ENCODE data around the gene RAB3C.

The RAB3C gene

DNA sequence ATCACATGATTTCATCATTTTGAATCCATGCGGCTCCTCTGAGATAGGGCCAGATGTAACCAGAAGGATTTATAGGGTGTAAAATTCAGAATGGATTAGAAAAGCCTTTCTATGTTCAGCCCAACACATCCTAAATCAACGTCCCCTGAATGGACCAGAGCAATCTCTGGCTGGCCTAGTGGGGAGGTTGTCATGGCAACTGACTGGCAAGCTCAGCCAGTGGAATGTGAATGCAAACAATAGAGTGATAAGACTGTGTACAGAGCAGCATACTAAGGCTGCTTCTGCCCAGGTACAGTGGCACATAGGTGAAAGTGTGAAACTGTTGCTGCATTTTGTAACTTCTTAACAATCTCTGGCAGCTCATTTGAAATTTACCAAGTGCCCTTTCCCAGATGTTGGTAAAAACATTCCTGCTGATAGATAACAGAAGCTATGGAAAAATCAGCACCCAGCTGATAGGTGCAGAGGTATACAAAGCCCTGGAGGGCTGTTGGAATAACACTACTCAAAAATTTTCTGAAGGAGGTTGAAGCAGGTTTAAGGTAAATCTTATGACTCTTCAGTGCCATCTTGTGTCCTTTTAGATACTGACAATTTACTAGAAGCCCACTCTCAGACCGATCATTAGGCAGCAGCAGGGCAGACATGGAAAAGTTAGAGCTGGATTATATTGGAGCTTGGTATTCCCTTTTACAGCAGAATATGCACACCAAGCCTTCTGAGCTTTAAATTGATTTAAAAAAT, 267.2 kb downstream of the RAB3C start:
- H3K9me3 ChIP-seq, result no peaks in the 10 kb centered on the region
- TF ChIP-seq, protein P1, sequence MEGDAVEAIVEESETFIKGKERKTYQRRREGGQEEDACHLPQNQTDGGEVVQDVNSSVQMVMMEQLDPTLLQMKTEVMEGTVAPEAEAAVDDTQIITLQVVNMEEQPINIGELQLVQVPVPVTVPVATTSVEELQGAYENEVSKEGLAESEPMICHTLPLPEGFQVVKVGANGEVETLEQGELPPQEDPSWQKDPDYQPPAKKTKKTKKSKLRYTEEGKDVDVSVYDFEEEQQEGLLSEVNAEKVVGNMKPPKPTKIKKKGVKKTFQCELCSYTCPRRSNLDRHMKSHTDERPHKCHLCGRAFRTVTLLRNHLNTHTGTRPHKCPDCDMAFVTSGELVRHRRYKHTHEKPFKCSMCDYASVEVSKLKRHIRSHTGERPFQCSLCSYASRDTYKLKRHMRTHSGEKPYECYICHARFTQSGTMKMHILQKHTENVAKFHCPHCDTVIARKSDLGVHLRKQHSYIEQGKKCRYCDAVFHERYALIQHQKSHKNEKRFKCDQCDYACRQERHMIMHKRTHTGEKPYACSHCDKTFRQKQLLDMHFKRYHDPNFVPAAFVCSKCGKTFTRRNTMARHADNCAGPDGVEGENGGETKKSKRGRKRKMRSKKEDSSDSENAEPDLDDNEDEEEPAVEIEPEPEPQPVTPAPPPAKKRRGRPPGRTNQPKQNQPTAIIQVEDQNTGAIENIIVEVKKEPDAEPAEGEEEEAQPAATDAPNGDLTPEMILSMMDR (IDR thresholded peaks at IDR 0.05), result no peak
- peaks cover 1 to 3% of the 10 kb centered on the region in 2 experiments for H3K4me1 ChIP-seq (ENCODE audit: control insufficient read depth in 1 of 2, insufficient read depth in 1 of 2, low read depth in 1 of 2, low read length in 1 of 2)
- H3K27me3 ChIP-seq, result no peaks in the 10 kb centered on the region
- no peak overlapping the region for H3K4me3 ChIP-seq (ENCODE audit: low read depth in 1 of 2, low read length in 1 of 2)
- H3K36me3 ChIP-seq, result no peaks in the 10 kb centered on the region
- no peak overlapping the region for H3K27ac ChIP-seq

DNA sequence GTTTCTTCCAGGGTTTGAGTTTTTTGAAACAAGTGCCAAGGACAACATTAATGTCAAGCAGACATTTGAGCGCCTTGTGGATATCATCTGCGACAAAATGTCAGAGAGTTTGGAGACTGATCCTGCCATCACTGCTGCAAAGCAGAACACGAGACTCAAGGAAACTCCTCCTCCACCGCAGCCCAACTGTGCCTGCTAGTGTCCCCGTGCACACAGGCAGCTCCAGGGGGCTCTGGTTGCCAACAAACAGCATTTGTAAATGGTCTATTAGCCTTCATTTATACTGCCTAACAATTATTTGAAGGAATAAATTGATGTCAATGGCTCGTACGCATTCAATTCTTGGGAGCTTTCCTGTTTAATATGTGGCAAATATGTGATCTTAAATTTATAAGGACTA, 268.3 kb downstream of the RAB3C start:
- H3K27me3 ChIP-seq, result no peaks in the 10 kb centered on the region
- no peak overlapping the region for H3K4me3 ChIP-seq (ENCODE audit: low read depth in 1 of 2, low read length in 1 of 2)
- no peaks in the 10 kb centered on the region for H3K36me3 ChIP-seq
- H3K4me1 ChIP-seq (ENCODE audit: control insufficient read depth in 1 of 2, insufficient read depth in 1 of 2, low read depth in 1 of 2, low read length in 1 of 2), result no peaks in the 10 kb centered on the region
- no peak overlapping the region for H3K27ac ChIP-seq
- TF ChIP-seq, protein P1 (IDR thresholded peaks at IDR 0.05), result no peak
- no peaks in the 10 kb centered on the region for H3K9me3 ChIP-seq

DNA sequence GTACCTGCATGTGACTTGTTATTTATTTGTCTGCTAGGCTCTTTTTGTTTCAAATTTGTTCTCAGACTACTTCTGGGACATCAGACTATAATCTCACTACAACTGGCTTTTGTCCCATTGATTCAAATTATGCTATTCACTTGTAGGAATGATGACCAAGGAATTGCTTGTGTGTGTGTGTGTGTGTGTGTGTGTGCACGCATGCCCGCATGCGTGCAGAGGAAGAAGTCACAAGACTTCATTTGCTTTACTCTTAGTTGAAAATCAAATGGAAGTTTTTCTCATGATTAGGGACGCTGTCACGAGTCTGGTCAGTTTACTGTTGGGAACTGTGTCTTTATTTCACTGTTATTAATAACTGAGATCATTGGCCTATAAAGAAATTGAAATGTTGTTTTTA, 268.7 kb downstream of the RAB3C start:
- H3K4me3 ChIP-seq (ENCODE audit: low read depth in 1 of 2, low read length in 1 of 2), result no peak overlapping the region
- H3K9me3 ChIP-seq, result no peaks in the 10 kb centered on the region
- no peaks in the 10 kb centered on the region for H3K27me3 ChIP-seq
- no peaks in the 10 kb centered on the region for H3K36me3 ChIP-seq
- TF ChIP-seq, protein P1 (IDR thresholded peaks at IDR 0.05), result no peak
- H3K4me1 ChIP-seq (ENCODE audit: control insufficient read depth in 1 of 2, insufficient read depth in 1 of 2, low read depth in 1 of 2, low read length in 1 of 2), result no peaks in the 10 kb centered on the region
- H3K27ac ChIP-seq, result no peak overlapping the region

DNA sequence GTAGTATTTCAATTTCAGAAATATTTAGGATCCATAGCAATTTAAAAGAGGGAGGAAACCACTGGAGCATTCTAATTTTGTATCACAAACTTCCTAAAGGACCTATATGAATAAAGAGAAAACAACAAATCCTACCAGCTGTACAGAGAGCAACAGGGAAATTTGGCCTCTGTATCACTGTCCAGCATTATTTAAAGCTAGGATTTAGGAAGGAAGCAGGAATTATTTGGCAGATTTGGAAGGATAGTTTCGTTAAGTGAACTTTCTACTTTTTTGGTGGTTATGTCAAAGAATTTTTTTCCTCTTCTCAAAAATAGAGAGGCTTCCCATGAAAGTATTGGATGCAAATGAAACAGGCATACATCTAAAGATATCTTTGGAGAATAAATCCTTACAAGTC, 269.7 kb downstream of the RAB3C start:
- H3K4me3 ChIP-seq (ENCODE audit: low read depth in 1 of 2, low read length in 1 of 2), result no peak overlapping the region
- no peak overlapping the region for H3K27ac ChIP-seq
- H3K36me3 ChIP-seq, result no peaks in the 10 kb centered on the region
- TF ChIP-seq, protein P1 (IDR thresholded peaks at IDR 0.05), result no peak
- H3K9me3 ChIP-seq, result no peaks in the 10 kb centered on the region
- no peaks in the 10 kb centered on the region for H3K4me1 ChIP-seq (ENCODE audit: control insufficient read depth in 1 of 2, insufficient read depth in 1 of 2, low read depth in 1 of 2, low read length in 1 of 2)
- no peaks in the 10 kb centered on the region for H3K27me3 ChIP-seq

DNA sequence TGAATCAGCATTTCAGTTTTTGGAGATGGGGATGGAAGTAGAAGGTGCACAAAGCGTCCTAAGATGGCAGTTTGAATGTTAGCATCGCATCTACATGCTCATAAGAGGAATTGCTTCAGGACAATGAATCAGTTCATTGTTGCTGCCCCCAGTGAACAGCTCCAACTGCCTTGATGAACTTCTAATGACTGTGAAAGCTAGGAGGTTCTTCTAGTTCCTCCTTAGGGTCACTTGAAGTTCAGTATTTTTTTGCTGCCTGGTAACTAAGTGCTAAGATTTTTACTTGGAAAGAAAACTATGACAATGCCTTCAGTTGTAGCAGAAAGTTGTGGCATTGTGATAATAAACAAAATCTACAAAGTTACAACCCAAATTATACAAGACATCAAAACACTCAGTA, 271.6 kb downstream of the RAB3C start:
- Histone ChIP-seq H3K27ac (no peak overlapping the region), H3K4me3 (ENCODE audit: low read depth in 1 of 2, low read length in 1 of 2) (no peak overlapping the region), H3K27me3 (no peaks in the 10 kb centered on the region), H3K9me3 (no peaks in the 10 kb centered on the region), H3K36me3 (no peaks in the 10 kb centered on the region), H3K4me1 (ENCODE audit: control insufficient read depth in 1 of 2, insufficient read depth in 1 of 2, low read depth in 1 of 2, low read length in 1 of 2) (no peaks in the 10 kb centered on the region)
- TF ChIP-seq, protein P1 (IDR thresholded peaks at IDR 0.05), result no peak
